IPS-15b (cell line): ENCODE results near the gene PRKAG2.

Source experiments
- H3K27me3 ChIP-seq: one replicate; pipeline ENCODE4 v1.6.1; 2013; ENCODE audit warnings: low read length; ENCODE audit not compliant: control insufficient read depth, insufficient read depth
- H3K36me3 ChIP-seq: one replicate; pipeline ENCODE4 v1.6.1; 2013; ENCODE audit warnings: low read length; ENCODE audit not compliant: control insufficient read depth, insufficient read depth
- H3K4me1 ChIP-seq: one replicate; pipeline ENCODE4 v1.6.1; 2013; ENCODE audit warnings: mild to moderate bottlenecking, low read length; ENCODE audit not compliant: control insufficient read depth, insufficient read depth
- H3K4me3 ChIP-seq: one replicate; pipeline ENCODE4 v1.5.1; 2013; ENCODE audit warnings: low read depth, low read length
- H3K9ac ChIP-seq: one replicate; pipeline ENCODE4 v1.6.1; 2013; ENCODE audit warnings: low read depth, mild to moderate bottlenecking, low read length
- H3K9me3 ChIP-seq: one replicate; pipeline ENCODE4 v1.6.1; 2013; ENCODE audit warnings: mild to moderate bottlenecking, low read length; ENCODE audit not compliant: control insufficient read depth, insufficient read depth

The PRKAG2 gene

DNA sequence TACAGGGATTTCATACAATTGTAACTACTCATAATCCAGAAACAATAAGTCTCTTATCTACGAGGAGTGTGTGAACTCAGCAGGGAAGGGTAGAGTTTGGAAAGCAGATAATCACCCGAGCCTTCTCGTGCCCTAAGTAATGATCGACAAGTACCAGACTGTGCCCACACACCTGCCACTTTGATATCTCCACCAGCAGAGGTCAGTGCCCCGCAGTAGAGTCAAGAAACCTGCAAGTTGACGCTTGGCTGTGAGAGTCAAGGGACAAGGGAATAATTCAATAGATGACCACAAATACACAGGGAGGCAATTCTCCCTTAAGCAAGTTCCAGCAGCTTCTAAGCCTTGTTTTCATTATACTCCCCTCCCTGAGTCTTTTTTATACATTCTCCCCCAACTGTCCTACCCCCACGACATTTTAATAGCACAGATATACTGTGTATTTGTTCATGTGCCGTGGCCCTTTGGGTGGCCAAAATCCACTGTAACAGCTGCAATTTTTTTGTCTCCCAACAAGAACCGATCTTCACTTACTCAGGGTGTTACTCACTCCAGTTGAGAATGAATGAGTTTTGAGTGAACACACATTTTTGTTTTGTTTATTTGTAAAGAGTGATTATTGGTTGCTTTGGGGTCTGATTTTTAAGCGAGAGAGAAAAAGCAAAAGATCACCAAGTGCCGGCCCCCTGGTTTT, 250.3 kb downstream of the PRKAG2 start:
- Histone ChIP-seq H3K9ac (no peak overlapping the region), H3K27me3 (peaks cover 22% of the 10 kb centered on the region), H3K36me3 (no peaks in the 10 kb centered on the region), H3K9me3 (no peaks in the 10 kb centered on the region), H3K4me3 (no peak overlapping the region), H3K4me1 (peaks cover 2% of the 10 kb centered on the region)

DNA sequence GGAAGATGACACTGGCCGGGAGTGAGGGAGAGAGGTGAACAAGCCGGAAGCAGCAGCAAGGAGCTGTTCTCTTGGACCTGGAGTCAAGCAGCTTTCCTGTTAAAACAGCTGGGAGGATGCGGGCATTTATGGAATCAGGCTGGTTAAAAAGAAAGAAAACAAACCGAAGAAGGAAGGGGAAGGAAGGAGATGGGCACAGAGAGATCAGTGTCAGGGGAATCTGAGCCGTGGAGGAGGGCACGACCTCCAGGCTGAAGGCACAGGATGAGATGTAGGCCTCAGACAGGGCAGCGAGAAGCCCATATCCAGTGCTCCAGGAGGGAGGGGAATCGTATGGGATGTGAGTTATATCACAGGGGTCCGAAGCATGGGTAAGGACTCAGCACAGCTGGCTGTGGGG, 251.3 kb downstream of the PRKAG2 start:
- peaks cover 2% of the 10 kb centered on the region for H3K4me1 ChIP-seq
- H3K4me3 ChIP-seq: no peak overlapping the region
- no peaks in the 10 kb centered on the region for H3K36me3 ChIP-seq
- no peak overlapping the region for H3K9ac ChIP-seq
- peaks cover 14% of the 10 kb centered on the region for H3K27me3 ChIP-seq
- no peaks in the 10 kb centered on the region for H3K9me3 ChIP-seq

DNA sequence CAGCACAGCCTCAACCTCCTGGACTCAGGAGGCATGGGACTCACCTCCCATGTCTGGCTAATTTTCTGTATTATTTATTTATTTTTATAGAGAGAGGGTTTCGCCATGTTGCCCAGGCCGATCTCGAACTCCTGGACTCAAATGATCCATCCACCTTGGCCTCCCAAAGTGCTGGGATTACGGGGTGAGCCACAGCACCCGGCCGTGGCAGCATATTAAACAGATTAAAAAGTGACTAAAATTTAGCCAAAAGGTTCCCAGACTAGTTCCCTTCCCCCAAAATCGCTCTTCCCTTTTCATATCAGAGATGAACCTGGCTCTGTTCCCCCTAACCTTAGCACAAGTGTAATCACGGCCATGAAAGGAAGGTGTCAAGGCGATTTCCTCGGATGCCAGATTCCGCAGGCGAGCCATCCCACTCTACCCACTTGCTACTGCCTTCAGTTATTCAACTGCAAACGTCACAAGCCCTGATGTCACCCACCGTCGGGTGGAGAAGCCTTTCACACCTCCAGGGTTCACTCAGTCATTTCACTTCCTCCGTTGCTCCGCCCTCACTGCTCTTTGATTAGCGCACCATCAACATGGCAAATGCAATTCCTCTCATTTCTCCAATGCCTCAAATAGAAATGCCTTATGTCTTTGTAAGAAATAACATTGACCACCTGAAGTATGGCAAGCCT, 252.5 kb downstream of the PRKAG2 start:
- Histone ChIP-seq H3K4me3 (no peak overlapping the region), H3K4me1 (peaks cover 1% of the 10 kb centered on the region), H3K36me3 (no peaks in the 10 kb centered on the region), H3K27me3 (peaks cover 1% of the 10 kb centered on the region), H3K9ac (no peak overlapping the region), H3K9me3 (no peaks in the 10 kb centered on the region)

DNA sequence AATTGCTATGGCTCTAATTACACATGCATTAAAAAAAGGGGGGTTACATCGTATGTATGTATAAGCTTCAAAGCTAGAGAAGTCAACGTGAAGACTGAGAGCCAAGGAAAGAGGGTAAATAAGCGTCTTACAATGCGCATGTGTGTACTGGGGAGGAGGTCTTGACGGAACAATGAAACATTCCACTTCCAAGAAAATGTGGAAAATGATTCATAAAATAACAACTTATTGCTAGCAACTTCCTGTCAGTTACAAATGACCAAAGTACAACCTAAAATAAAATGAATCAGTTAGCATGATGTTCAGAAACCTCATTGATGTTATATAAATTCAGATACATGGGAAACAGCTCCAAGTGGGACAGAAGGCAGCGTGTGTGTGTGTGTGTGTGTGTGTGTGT, 253.1 kb downstream of the PRKAG2 start:
- H3K36me3 ChIP-seq: no peaks in the 10 kb centered on the region
- no peak overlapping the region for H3K4me3 ChIP-seq
- no peak overlapping the region for H3K9ac ChIP-seq
- H3K9me3 ChIP-seq: no peaks in the 10 kb centered on the region
- no peaks in the 10 kb centered on the region for H3K27me3 ChIP-seq
- no peaks in the 10 kb centered on the region for H3K4me1 ChIP-seq

DNA sequence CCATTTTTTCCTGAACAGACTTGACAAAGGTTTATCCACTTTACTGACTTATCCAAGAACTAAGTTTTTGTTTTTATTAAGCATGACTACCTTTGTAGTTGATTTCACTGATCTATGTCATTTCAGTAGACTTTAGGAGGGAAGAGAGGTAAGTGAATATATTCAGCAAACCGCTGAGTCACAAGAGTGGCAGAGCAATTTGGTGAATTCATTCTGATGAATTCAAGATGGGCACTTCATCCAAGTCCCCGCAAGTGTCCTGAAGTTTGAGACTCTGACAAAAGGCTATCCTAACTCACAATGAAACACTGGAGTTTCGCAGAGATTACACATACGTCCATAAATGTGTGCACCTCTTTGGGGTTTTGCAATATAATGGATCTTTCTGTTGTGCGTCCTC, 255.0 kb downstream of the PRKAG2 start:
- H3K4me1 ChIP-seq: no peaks in the 10 kb centered on the region
- no peaks in the 10 kb centered on the region for H3K9me3 ChIP-seq
- no peaks in the 10 kb centered on the region for H3K27me3 ChIP-seq
- no peaks in the 10 kb centered on the region for H3K36me3 ChIP-seq
- no peak overlapping the region for H3K9ac ChIP-seq
- no peak overlapping the region for H3K4me3 ChIP-seq

DNA sequence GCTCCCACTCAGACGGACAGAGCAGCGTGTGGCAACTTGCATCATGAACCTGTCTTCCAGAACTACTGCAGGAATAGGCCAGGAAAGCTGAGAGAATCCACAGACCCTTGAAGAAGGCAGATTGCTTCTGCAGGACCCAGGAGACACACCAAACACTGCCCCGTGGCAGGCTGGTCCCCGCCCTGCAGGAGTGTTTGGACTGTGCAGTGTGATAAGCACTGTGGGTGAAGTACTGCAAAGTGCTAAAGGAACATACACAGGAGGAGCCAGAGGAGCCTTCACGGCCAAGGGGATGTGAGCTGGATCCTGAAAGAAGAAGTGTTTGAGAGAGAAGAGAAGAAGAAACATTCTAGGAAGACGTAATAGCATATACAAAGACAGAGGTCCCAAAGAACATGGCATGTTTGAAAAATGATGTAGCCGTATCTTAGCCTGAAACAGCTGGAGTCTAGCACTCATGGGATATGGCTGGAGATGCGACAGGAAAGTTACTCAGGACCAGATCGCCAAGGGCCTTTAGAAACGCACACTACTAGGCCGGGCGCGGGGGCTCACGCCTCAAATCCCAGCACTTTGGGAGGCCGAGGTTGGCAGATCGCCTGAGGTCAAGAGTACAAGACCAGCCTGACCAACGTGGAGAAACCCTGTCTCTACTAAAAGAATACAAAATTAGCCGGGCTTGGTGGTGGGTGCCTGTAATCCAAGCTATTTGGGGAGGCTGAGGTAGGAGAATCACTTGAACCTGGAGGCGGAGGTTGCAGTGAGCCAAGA, 260.3 kb downstream of the PRKAG2 start:
- Histone ChIP-seq H3K27me3 (no peaks in the 10 kb centered on the region), H3K4me3 (no peak overlapping the region), H3K9ac (no peak overlapping the region), H3K36me3 (no peaks in the 10 kb centered on the region), H3K4me1 (no peaks in the 10 kb centered on the region), H3K9me3 (no peaks in the 10 kb centered on the region)

DNA sequence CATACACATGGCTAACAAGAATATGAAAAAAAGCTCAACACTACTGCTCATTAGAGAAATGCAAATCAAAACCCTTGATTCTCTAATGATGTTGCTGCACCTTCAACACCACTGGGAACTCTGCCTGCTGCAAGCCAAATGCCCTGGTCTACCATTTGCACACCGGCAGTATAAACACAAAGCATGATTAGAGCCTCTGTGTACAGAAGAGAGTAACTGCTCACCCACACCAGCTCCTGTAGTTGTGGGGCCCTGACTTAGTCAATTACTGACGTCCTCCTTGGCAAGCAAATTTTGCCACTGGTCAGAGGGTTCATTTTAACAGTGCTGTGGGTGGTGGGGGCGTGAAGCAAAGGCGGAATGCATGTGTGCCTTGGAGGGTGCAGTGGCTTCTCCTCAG, 261.1 kb downstream of the PRKAG2 start:
- Histone ChIP-seq H3K36me3 (no peaks in the 10 kb centered on the region), H3K4me1 (no peaks in the 10 kb centered on the region), H3K27me3 (no peaks in the 10 kb centered on the region), H3K9ac (no peak overlapping the region), H3K4me3 (no peak overlapping the region), H3K9me3 (no peaks in the 10 kb centered on the region)

DNA sequence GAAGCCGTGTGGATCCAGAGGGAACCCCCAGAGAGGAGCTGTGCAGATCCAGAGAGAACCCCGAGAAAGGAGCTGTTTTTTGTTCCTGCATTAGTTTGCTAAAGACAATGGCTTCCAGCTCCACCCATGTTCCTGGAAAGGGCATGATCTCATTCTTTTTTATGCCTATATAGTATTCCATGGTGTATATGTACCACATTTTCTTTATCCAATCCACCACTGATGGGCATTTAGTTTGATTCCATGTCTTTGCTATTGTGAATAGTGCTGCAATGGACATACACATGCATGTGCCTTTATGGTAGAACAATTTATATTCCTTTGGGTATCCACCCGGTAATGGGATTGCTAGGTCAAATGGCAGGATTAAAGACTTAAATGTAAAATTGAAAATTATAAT, 261.9 kb downstream of the PRKAG2 start:
- Histone ChIP-seq H3K36me3 (no peaks in the 10 kb centered on the region), H3K4me1 (no peaks in the 10 kb centered on the region), H3K9ac (no peak overlapping the region), H3K27me3 (no peaks in the 10 kb centered on the region), H3K9me3 (no peaks in the 10 kb centered on the region), H3K4me3 (no peak overlapping the region)

DNA sequence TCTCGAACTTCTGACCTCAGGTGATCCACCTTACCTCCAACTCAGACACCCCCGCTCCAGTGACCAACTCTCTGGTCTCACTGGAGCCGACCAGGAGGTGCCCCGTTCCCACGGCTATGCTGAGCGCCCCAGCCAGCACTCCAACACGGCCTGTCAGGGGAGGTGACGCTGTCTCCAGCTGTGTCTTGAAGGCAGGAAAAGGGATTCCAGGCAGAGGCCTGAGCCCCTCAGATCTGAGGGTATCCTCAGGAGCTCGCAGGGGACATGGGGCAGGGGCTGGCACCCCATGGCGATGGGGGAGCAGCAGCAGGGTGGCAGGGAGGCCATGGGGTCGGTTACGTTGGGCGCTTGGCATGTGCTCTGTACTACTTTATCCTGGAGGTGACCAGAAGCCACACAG, 262.9 kb downstream of the PRKAG2 start:
- no peak overlapping the region for H3K9ac ChIP-seq
- no peaks in the 10 kb centered on the region for H3K27me3 ChIP-seq
- H3K4me1 ChIP-seq: no peaks in the 10 kb centered on the region
- H3K36me3 ChIP-seq: no peaks in the 10 kb centered on the region
- H3K4me3 ChIP-seq: no peak overlapping the region
- H3K9me3 ChIP-seq: no peaks in the 10 kb centered on the region

DNA sequence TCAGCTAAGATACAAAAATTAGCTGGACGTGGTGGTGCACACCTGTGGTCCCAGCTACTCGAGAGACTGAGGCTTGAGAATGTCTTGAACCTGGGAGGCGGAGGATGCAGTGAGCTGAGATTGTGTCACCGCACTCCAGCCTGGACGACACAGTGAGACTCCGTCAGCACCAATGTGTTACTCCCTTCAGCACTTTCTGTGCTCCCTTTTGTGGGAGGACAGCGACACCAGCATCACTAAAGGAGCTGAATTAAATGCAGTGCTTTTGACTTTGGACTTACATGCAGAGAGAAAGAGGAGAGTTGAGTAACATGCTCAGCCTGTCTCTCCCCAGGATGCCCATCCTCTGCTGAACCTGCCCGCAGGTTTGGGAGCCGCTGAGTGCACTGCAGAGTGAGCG, 265.0 kb downstream of the PRKAG2 start:
- no peaks in the 10 kb centered on the region for H3K4me1 ChIP-seq
- no peak overlapping the region for H3K4me3 ChIP-seq
- no peaks in the 10 kb centered on the region for H3K27me3 ChIP-seq
- no peaks in the 10 kb centered on the region for H3K36me3 ChIP-seq
- no peak overlapping the region for H3K9ac ChIP-seq
- H3K9me3 ChIP-seq: no peaks in the 10 kb centered on the region

DNA sequence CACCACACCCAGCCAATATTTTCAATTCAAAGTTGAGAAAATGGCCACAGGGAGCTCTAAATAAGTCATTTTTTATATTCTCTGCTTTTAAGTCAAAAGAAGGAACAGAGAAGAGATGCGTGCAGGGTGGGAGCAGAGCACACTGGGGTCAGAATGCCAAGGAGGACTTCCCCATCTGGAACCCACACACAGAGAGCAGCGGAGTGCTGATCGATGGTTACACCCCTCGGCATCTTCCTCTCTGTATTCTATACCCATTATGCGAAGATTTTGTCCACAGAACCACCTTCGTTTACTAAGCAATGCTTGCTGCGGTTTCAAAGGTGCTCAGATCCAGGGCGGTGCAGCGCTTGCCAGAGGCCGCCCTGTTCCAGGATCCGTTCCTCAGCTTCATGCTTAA, 265.9 kb downstream of the PRKAG2 start:
- Histone ChIP-seq H3K9ac (no peak overlapping the region), H3K4me1 (no peaks in the 10 kb centered on the region), H3K27me3 (no peaks in the 10 kb centered on the region)

More for the DNA sequence above, 265.9 kb downstream of the PRKAG2 start:
- Histone ChIP-seq H3K36me3 (no peaks in the 10 kb centered on the region), H3K4me3 (no peak overlapping the region), H3K9me3 (no peaks in the 10 kb centered on the region)
